Osteoblast (primary cell): ENCODE results near the gene DUOX1. TPM values are rescaled to one million over a fixed set of nuclear protein-coding genes. Genes with fewer than 3 reads are reported as not detected.

ENCODE experiments used
- DNase-seq: peaks from one replicate; pipeline ENCODE4 v3.0.0; 2011; ENCODE audit warnings: low spot score, mixed read lengths; ENCODE audit not compliant: insufficient read length; ENCODE audit errors: missing footprints
- H2AFZ ChIP-seq: 2 replicates; pipeline ENCODE4 v1.6.0; 2011; ENCODE audit warnings: mild to moderate bottlenecking, low read length
- H3K27ac ChIP-seq: 2 replicates; pipeline ENCODE4 v1.5.1; 2011; ENCODE audit warnings: mild to moderate bottlenecking, low read depth, low read length, moderate library complexity
- H3K27me3 ChIP-seq: 2 replicates; pipeline ENCODE4 v1.6.0; 2012; ENCODE audit warnings: mild to moderate bottlenecking, control low read depth, inconsistent platforms, low read length, moderate library complexity; ENCODE audit not compliant: insufficient read depth
- H3K36me3 ChIP-seq: 2 replicates; pipeline ENCODE4 v1.5.1; 2011; ENCODE audit warnings: mild to moderate bottlenecking, low read length, control low read depth, moderate library complexity; ENCODE audit not compliant: insufficient read depth
- H3K4me1 ChIP-seq: 2 replicates; pipeline ENCODE4 v1.5.1; 2011; ENCODE audit warnings: mild to moderate bottlenecking, low read length, control low read depth, moderate library complexity; ENCODE audit not compliant: insufficient read depth
- H3K4me2 ChIP-seq: 2 replicates; pipeline ENCODE4 v1.6.0; 2011; ENCODE audit warnings: mild to moderate bottlenecking, low read length; ENCODE audit not compliant: insufficient read depth
- H3K4me3 ChIP-seq: fragments of 200-600 bp; sonication (generic); 3 replicates; pipeline ENCODE4 v1.5.1; 2012; ENCODE audit warnings: mild to moderate bottlenecking, low read length, inconsistent platforms; ENCODE audit not compliant: insufficient read depth
- H3K79me2 ChIP-seq: 2 replicates; pipeline ENCODE4 v1.6.0; 2012; ENCODE audit warnings: mild to moderate bottlenecking, low read length, control low read depth, inconsistent platforms; ENCODE audit not compliant: insufficient read depth
- H3K9me3 ChIP-seq: 2 replicates; pipeline ENCODE4 v1.5.1; 2011; ENCODE audit warnings: low read depth, low read length, control low read depth
- H4K20me1 ChIP-seq: 2 replicates; pipeline ENCODE4 v1.6.0; 2012; ENCODE audit warnings: mild to moderate bottlenecking, low read length, control low read depth; ENCODE audit not compliant: insufficient read depth
- total RNA-seq: library from RNA; depleted of rRNA; stranded (reverse); fragments of >200 nt; gene quantifications from 2 replicates; pipeline ENCODE4 v1.2.3, GENCODE V29; 2012
- TF ChIP-seq, protein P1 (sequence below): IDR thresholded peaks from 2 replicates; pipeline ENCODE4 v1.5.1; 2011; ENCODE audit warnings: mild to moderate bottlenecking, low read depth, low read length, moderate library complexity; ENCODE audit errors: extremely low read depth

DUOX1 gene
- total RNA-seq, 1 donor = under 0.01 TPM

DNA sequence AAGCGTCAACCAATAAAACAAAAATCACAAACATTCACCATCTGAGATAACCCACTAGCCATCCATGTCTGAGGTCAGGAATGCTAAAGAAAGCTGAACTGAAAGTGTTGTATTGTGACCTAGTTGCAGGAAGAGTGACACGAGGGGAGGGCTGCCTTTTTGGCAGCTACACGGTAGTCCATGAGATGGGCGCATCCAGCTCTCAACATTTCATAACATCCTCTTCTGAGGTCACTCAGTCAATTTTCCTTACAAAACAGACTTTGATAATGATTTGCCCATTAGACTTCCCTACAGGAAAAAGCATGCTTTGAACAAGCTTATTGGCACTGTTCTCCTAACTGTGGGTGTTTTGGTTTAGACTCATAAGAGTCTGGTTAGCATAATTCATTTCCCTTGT lies 73.4 kb downstream of the DUOX1 start:
- no peak overlapping the region for H2AFZ ChIP-seq
- TF ChIP-seq, protein P1, sequence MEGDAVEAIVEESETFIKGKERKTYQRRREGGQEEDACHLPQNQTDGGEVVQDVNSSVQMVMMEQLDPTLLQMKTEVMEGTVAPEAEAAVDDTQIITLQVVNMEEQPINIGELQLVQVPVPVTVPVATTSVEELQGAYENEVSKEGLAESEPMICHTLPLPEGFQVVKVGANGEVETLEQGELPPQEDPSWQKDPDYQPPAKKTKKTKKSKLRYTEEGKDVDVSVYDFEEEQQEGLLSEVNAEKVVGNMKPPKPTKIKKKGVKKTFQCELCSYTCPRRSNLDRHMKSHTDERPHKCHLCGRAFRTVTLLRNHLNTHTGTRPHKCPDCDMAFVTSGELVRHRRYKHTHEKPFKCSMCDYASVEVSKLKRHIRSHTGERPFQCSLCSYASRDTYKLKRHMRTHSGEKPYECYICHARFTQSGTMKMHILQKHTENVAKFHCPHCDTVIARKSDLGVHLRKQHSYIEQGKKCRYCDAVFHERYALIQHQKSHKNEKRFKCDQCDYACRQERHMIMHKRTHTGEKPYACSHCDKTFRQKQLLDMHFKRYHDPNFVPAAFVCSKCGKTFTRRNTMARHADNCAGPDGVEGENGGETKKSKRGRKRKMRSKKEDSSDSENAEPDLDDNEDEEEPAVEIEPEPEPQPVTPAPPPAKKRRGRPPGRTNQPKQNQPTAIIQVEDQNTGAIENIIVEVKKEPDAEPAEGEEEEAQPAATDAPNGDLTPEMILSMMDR = no peak
- H3K36me3 ChIP-seq = no peaks in the 10 kb centered on the region
- no peak overlapping the region for H3K27ac ChIP-seq
- H3K27me3 ChIP-seq = no peaks in the 10 kb centered on the region
- peak overlapping the region; percentile 68 for H3K4me2 ChIP-seq
- no peaks in the 10 kb centered on the region for H4K20me1 ChIP-seq
- DNase-seq = peak; percentile 42
- H3K4me3 ChIP-seq = no peak overlapping the region
- H3K79me2 ChIP-seq = no peaks in the 10 kb centered on the region
- H3K4me1 ChIP-seq = peaks cover 20% of the 10 kb centered on the region
- H3K9me3 ChIP-seq = no peaks in the 10 kb centered on the region

DNA sequence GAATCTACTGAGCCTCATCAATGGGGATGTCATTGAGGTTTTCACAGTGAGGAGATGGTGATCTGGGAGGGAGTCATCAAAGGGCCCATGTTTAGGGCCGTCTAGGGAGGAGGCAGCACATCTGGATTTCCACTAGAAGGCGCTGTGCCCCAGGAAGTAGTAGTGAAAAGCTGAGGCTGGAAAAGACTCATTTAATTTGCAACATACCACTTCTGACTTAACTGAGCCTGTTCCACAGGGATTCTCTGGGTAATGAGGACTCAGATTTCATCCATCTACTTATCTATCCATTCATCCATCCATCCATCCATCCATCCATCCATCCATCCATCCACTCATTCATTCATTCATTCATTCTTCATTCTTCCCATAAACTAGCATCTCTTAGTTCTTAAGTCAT lies 75.4 kb downstream of the DUOX1 start:
- DNase-seq = peak; percentile 83
- H2AFZ ChIP-seq = peak overlapping the region; percentile 48
- no peaks in the 10 kb centered on the region for H3K36me3 ChIP-seq
- peaks cover 11% of the 10 kb centered on the region for H3K4me1 ChIP-seq
- no peak overlapping the region for H3K4me3 ChIP-seq
- no peaks in the 10 kb centered on the region for H4K20me1 ChIP-seq
- H3K9me3 ChIP-seq = no peaks in the 10 kb centered on the region
- H3K27ac ChIP-seq = no peak overlapping the region
- no peaks in the 10 kb centered on the region for H3K79me2 ChIP-seq
- TF ChIP-seq, protein P1 = peak; percentile 97
- no peak overlapping the region for H3K4me2 ChIP-seq
- H3K27me3 ChIP-seq = no peaks in the 10 kb centered on the region

GRCh38 chr15:45212493-45212892 lies 82.7 kb downstream of the DUOX1 start:
- H4K20me1 ChIP-seq = no peaks in the 10 kb centered on the region
- H3K4me1 ChIP-seq = no peaks in the 10 kb centered on the region
- TF ChIP-seq, protein P1 = no peak
- DNase-seq = no peak
- no peaks in the 10 kb centered on the region for H3K79me2 ChIP-seq
- H3K9me3 ChIP-seq = no peaks in the 10 kb centered on the region
- H3K36me3 ChIP-seq = no peaks in the 10 kb centered on the region
- no peak overlapping the region for H2AFZ ChIP-seq
- no peak overlapping the region for H3K4me3 ChIP-seq
- no peaks in the 10 kb centered on the region for H3K27me3 ChIP-seq
- no peak overlapping the region for H3K27ac ChIP-seq
- no peak overlapping the region for H3K4me2 ChIP-seq

Other genes starting within 250 kb of the DUOX1 start
- not detected in 2 replicates for gene TERB2, start 173.3 kb upstream of the DUOX1 start, total RNA-seq
- 9.8 and 12.4 TPM in 2 replicates for gene SORD, start 106.8 kb upstream of the DUOX1 start, total RNA-seq
- gene DUOX2, start 15.8 kb upstream of the DUOX1 start, total RNA-seq = under 0.01 TPM in 1 of 2 replicates, not detected in the other
- not detected in 2 replicates for gene DUOXA2, start 15.7 kb upstream of the DUOX1 start, total RNA-seq
- 0.29 and 0.36 TPM in 2 replicates for gene DUOXA1, start 115 bp upstream of the DUOX1 start, total RNA-seq
- 3.3 and 4.1 TPM in 2 replicates for gene SHF, start 58.0 kb downstream of the DUOX1 start, total RNA-seq
- gene SLC28A2, start 122.2 kb downstream of the DUOX1 start, total RNA-seq = not detected in 2 replicates
- 0.59 and 0.72 TPM in 2 replicates for gene GATM, start 248.6 kb downstream of the DUOX1 start, total RNA-seq